ENCODE data around the gene KCTD17.

Gene KCTD17

DNA sequence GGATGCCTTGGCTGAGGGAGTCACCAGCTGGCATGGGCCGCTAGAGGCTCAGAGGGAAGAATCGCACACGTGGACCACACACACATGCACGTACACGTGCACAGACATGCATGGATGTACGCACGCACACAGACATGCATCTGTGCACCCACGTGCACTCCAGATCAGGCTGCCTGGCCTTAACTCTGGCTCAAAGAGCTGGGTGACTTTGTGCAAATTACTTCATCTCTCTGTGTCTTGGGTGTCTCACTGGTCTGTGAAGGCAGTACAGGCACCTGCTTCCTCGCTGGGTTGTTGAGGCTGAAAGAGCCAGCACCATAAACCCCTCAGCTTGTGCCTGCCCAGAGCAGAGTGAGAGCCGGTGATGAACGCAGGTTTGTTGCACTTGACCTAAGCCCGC lies 29.3 kb downstream of the KCTD17 start:
- DNase-seq, result no peak

DNA sequence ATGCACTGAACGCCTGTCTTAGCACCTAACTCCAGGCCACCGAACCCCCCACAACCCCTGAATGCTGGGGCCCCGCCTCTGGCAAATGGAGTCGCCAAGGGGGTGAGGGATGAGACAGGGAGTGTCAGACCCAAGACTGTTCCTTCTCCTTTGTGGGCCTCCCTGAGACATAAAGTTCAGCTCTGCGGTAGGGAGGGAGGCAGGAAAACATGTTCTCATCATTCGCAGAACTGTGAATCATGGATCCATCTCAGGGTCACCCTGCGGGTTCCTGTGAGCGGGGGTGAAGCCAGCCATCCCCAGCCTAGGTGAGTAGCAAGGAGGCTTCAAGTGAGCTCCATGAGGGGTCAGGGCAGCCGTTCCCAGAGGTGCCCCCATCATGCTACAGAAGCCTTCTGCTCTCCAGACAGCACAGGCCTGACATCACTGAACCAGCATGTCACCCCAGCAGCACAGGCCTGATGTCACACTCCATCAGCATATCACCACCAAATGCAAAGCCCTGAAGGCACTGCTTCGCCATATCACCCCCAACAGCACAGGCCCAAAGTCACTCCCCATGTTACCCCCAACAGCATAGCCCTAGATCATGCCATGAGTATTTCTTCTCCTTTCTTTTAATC lies 30.8 kb downstream of the KCTD17 start:
- peak; percentile 32 to 46 for DNase-seq

DNA sequence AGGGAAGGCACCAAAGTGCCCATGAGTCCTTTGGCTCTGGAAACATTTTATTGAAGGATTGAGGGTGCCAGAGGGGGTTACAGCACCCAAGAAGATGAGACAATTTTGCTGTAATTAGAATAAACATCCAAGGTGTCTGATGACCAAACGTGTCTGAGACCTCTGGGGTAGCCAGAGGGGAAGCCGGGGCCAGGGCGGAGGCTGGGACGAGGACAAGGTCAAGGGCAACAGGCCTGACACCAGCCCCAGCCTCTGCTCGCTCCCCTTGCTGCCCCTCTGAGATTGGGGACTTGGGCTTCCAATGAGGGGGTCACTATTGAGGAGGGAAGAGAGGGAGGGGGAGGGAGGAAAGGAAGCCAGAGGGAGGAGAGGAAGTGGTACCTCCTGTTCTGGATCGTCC lies 32.4 kb downstream of the KCTD17 start:
- no peak for DNase-seq

DNA sequence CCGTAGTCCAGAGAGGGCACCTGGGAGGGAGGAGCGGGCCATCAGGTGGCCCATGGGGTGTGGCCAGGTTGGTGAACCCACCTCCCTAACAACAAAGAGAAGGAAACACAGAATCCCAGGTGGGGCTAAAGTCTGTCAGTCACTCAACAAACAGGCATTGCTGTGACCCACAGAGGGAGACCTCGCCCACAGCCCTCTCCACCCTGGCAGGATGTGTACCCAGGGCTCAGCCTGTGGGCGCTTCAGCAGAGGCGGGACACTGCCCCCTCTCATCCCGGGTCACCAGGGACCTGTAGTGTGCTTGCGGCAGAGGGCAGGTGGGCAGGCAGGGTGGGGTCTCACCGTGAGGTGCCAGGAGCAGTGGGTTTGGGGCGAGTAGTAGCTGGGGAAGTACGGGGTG lies 32.8 kb downstream of the KCTD17 start:
- no peak for DNase-seq

DNA sequence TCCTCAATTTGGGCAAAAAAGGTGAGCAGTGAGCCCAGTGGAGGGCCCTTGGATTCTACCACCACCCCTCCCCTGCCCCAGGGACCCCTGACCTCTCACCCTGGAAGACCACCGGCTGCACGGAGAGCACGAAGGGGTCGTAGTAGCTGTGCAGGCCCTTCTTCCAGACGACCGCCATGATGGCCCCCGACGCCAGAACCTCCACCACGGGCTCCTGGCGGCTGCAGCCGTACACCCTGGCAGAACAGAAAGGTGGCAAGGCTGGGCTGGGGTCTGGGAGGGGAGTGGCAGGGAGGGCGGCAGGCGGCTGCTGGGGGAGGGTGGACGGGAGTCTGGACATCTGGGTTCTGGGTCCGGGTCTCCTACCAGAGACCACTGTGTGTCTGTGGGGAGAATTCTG lies 34.6 kb downstream of the KCTD17 start:
- DNase-seq, result no peak

DNA sequence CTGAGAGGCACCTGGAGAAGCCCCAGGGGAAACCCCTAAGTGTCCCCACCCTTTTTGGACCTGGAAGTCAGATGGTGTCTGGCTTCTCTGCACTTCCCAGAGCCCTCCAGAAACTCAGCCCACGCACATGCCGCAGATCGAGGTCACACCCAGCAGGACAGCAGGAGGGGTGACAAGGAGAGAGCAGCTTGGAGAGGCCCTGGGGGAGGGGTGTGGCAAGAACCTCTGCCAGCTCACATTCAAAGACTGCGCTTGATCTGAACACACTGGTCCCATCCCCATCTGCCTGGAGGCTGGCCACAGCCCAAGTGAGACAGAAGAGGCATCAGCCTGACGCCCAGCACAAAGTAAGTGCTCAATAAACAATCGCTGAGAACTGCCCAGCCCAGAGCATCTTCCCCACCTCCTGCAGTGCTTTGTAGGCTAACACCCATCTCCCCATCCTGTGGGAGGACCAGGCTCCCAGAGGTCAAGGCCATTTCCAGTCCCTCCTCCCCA lies 36.6 kb downstream of the KCTD17 start:
- peak in 1 of 2 donors; percentile 15 for DNase-seq

DNA sequence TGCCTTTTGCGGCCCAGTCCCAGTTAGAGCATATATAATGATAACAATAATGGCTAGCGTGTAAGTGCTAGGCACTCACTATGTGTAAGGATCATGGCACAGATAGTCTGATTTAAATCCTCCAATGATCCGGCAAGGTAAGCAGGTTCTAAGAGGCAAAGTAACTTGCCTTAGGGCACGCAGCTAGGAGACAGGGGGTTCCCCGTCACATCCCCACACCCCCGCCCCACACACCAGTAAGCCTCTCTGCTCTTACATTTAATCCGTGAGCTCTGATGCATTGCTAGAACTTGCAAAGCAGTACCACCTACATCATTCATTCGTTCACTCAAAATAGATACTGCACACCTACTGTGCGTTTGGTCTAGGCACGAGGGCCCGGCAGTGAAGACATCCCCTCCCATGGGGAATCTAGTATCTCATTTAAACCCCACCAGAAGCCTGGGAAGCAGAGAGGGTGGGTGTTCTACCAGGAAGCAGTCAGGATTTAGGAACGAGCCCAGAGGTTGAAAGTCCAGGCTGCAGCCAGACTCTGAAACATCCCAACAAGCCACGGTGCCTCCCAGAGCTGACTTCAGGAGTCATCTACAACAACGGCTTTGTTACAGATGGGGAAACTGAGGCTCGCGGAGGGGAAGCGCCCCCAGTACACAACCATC lies 37.3 kb downstream of the KCTD17 start:
- no peak for DNase-seq

DNA sequence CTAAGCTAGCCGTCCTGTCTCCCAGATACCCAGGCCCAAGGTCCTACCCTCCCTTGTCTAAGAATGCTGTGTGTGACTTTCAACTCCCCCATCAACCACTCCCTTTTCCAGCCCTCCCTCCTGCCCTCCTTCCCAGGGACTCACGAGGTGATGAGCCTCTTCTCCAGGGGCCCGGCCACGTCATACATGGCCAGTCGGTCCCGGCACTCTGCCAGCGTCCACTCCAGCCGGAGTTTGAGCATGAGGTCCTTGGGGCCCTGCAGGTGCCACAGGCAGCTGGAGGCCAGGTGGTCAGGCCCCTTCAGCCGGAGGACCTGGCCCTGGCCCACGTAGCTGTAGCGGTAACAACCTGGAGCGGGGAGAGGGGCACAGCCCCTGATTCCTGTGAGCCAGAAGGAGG lies 37.9 kb downstream of the KCTD17 start:
- no peak for DNase-seq

DNA sequence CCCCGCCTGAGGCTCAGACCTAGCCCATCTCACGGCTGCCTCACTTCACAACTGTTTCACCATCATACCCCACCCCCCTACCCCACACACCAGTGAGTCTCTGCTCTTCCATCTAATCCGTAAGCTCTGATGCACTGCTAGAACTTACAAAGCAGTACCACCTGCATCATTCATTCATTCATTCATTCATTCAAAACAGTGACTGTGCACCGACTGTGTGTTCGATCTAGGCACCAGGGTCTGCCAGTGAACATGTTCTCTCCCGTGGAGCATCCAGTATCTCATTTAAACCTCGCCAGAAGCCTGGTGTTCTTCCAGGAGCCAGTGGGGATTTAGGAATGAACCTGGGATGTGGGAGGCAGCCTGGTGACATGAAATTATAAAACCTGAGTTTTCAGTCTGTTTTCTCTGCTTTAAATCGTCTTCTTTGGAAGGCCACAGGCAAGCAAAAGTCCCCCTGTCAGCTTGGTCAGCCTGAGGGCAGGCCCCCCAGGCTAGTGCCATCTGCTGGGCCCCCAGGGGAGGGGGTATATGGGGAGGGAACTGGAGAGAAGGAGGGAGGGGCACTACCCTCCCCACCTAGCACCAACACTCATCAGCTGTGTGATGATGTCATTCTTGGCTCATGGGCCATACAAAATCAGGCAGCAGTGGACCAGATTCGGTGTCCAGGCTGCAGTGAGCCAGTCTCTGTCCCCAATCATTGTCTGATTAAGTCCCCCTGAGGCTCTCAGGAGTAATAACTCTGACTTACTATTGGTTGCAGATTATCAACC lies 39.6 kb downstream of the KCTD17 start:
- DNase-seq, result no peak

DNA sequence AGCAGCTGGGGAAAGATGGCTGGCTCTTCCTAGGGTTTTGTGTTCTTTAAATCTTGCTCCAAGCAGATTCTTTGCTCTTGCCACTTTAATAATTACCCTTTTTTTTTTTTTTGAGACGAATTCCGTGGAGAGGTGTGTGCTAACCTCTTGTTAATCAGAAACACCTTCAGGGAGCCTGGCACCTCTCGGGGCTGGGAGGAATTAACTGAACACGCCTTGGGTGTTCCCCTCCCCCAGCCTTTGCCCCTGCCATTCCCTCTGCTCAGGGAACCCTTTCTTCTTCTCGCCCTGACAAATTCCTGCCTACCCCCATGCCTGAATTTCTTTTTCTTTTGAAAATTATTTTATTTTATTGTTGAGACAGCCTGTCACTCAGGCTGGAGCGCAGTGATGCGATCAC lies 40.5 kb downstream of the KCTD17 start:
- no peak for DNase-seq

DNA sequence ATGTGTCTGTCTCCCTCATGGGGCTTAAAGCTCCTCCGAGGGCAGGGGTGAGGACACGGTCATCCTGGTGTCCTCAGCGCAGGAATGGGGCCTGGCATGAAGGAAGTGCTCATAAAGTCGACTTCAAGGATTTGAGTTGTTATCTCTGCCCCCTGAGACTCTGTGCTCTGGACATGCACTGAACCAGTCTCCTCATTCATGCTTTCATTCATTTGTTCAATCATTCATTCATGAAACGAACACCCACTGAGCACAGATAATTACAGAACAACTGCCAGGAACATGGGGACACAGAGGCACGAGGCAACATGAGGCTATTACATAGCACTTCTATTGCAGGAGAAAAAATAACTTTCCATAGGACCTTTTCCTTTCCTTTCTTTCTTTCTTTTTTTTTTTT lies 41.5 kb downstream of the KCTD17 start:
- no peak for DNase-seq

DNA sequence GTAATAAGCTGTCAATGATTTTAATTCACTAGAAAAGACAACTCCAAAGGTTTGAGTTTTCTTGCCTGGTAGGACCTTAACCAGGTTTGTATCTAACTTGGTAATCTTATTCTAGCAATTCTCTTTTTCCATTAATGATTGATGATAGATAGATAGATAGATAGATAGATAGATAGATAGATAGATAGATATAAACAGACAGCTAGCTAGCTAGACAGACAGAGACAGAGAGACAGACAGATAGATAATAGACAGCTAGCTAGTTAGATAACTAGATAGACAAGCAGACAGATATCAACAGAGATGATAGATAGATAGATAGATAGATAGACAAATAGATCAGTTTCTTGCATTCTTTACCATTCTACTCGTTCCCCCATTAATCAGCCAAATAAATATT lies 42.7 kb downstream of the KCTD17 start:
- DNase-seq, result no peak

DNA sequence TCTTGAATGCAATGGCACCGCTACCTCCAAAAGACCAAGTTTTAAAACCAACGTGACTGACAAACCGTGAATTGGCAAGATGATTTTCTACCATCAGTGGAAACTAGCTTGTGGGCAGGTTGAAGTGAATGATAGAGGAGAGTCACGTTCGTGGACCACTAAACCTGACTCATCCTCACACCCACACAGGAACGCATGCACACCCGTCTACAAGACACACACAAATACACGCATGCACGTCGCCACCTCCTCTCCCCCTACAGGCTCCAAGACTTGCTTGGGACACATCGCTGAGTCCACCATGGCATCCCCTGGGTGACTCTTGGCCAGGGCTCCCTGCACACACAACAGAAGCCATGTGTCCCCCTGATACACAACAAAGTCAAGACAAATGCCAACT lies 43.6 kb downstream of the KCTD17 start:
- DNase-seq, result peak; percentile 71 to 74

DNA sequence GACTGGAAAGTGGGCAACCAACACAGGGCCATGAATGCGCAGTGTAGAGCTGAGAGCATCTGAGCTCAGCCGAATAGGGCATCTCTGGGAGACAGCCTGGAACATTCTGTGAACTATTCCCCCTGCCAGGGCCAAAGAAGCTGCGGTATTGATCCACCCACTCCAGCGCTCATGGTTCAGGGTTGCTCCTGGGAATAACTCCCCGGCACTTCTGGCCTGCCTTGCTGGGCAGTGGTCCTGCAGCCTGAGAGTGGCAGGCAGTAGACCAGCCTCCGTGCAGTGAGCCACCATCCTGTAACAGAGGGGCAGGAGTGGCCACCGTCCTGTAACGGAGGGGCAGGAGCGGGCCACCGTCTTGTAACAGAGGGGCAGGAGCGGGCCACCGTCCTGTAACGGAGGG lies 45.8 kb downstream of the KCTD17 start:
- DNase-seq, result no peak

DNA sequence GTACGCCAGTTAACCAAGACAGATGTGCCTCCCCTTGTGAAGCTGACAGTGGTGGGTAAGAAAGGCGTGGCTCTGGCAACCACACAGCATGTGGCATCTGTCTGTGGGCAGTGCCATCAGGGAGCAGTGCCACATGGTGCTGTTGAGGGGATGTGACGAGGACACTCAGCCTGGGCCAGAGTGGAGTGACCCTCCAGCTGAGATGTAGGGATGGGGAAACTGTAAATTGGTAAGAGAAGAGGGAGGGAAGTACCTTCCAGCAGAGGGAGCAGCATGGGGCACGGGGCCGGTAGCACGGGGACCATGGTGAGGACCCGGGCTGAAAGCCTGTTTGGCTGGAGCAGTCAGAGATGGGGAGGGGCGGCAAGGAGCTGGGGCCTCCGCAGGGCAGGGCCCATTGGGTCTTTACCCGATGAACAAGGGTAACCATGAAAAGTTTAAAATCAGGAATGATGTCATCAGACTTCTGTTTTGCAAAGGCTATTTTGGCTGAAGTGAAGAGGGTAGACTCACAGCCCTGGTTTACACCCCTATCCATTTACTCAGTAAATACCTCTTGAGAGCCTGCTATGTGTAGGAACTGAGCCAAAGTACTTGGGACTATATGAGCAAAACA lies 47.5 kb downstream of the KCTD17 start:
- no peak for DNase-seq

DNA sequence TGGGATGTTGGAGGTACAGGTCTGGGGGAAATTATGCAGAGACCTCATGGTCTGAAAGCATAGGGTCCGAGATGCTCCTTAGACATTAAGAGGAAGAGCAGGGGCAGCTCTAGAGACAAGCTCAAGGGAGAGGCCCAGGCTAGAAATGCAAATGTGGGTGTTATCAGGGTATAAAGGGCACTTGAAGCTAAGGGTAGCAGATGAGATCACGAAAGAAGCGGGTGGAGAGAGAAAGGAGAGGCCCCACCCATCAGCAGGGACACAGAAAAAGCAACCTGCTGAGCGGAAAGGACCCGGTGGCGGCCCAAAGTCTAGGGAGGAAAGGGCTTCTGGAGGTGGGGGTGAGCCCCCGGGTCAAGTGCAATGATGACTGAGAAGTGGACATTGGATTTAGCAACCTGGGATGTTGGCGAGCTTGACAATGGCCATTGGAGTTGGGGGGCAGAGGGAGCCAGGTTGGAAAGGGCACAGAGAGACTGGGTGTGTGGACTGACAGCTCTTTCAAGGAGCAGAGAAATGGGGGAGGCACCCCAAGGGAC lies 49.1 kb downstream of the KCTD17 start:
- DNase-seq, result no peak

DNA sequence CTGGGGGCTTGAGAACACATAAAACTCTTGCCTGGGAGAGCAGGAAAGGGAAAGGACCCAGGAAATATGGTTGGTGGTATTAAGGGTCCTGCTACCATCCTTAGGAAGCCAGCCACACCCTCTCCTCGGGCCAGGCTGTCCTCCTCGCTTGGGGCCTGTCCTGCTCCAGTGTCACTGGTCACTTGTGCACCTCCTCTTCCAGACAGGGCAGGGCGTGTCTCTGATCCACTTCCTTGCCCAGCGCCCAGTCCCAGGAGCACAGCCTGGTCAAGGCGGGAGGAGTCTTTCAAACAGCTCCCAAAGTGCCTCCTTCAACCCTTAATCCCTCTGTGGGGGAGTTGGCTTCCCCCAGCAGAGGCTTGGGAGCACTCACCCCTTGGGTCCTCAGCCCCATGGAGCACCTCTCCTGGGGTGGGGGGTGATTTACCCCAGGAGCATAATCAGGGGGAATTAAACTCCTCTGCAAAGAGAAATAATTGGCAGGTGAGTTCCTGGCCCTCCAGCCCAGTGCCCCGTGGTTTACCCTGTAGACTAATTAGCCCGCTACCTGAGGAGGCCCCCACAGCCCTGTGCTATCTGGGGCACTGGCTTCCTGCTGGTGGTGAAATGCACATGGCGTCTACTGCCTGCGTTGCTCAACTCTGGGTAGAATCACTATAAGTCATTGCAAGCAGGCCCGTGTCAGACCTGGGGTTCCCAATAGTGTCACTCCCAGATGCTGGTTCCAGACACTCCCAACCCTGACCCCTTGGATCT lies 49.9 kb downstream of the KCTD17 start:
- DNase-seq, result no peak

DNA sequence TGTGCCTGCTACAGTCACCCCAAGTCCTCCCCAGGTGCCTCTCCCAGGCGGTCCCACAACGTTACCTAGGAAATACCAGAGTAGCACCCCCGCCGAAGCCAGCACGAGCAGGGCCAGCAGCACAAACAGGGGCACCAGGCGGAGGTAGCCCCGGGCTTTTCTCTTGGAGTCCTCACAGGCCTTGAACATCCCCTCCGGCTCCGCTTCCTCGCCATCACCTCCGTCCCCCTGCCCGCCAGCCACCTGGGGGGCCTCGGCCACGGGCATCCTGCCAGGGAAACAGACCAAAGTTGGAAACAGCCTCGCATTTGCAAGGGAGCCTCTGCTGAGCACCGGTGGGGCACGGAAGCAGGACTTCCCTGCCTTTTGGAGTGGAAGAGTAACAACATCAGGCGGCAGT lies 51.6 kb downstream of the KCTD17 start:
- DNase-seq, result no peak

DNA sequence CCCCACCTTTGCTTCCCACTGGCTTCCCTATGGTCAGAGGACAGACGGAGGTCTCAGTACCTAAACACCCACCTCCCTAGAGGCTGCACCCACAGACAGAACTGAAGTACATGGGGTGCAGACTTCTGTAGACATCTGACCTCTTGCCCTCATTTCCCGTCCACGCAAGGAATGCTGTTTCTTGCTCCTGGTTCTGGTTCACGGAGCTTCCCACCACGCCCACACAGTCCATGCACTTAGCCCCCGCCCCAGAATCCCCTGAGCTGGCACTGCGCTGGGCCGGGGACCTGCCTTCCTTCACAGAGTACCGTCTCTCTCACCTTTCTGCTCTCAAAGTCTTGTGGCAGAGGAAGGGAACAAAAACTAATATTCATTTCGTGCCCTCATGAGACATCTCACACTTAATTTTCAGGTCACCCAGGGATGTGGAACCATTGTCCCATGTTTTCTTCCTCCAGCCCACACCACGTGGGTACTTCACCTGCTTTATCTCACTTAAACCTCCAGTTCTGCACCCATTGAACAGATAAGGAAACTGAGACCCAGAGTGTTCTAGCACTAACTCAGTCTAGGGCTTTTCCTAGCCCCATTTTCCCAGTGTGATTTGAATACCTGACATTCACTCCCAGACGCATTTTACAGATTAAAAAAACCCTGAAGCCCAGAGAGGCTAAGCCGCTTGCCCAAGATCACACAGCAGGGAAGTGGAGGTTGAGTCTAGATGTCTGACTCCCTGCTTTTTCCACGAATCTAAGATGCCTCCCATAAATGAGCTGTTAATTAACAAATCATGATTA lies 52.3 kb downstream of the KCTD17 start:
- no peak for DNase-seq

DNA sequence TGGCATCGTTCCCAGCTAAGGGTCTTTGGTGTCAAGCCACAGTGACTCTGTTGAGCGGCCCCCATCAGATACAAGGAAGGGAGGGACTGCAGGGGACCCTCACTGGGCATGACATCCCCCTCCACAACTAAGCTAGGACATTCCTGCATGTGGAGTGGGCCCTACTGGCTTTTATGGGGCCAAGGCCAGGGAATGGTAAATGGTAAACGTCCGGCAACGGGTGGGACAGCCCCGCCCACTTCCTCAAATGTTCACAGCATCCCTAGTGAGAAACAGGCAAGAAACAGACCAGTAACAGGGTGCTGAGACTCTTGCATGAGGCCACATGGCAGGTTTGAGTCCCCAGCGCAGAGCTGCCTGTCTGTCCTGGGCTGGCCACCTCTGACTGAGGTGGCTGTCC lies 53.6 kb downstream of the KCTD17 start:
- no peak for DNase-seq

DNA sequence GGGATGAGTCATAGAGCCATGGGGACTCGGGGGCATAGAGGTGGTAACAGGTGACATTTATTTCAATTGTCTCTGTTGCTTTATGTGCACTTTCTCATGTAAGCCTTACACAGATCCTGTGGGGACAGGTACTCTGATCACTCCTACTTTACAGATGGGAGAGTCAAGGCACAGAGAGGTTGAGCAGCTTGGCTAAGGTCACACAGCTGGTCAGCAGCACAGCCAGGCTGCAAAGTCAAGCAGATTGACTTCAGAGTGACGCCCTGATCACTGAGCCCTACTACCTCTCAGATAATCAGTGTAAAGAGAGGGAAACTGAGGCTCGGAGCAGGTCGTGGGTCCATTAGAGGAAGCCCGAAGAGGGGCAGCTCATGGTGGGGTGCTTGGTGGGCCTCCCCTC lies 54.4 kb downstream of the KCTD17 start:
- DNase-seq, result no peak

Measured in activated CD4-positive, alpha-beta T cell treated with anti-CD3 and anti-CD28 coated beads for 4 hours (primary cell).